Stromal cell of bone marrow (primary cell): ENCODE data around the gene SSC5D.
A peak's percentile ranks its signal among the peaks of the same experiment; 100 is the strongest.
"Not testable (repeated sequence)": the region's sequence is repeated elsewhere in the genome, so short reads cannot be mapped to it uniquely, and the experiment has no call there.

Experiments
- DNase-seq: peaks from one replicate; pipeline ENCODE4 v3.0.0-alpha.2; 2012; ENCODE audit warnings: low read depth

SSC5D gene

GRCh38 chr19:55503502-55504251 lies 15.4 kb downstream of the SSC5D start:
- DNase-seq = peak; percentile 77

GRCh38 chr19:55504252-55504603 lies 16.0 kb downstream of the SSC5D start:
- DNase-seq = no peak

- no peak for DNase-seq
These were observed 16.7 kb downstream of the SSC5D start for GRCh38 chr19:55504981-55505380.

GRCh38 chr19:55508120-55508519 lies 19.9 kb downstream of the SSC5D start:
- no peak for DNase-seq

GRCh38 chr19:55516878-55517620 lies 28.8 kb downstream of the SSC5D start:
- peak; percentile 78 for DNase-seq

- DNase-seq = peak; percentile 67
These were observed 31.4 kb downstream of the SSC5D start for GRCh38 chr19:55519451-55520311.

- no peak for DNase-seq
These were observed 32.6 kb downstream of the SSC5D start for GRCh38 chr19:55520691-55521292.

GRCh38 chr19:55525289-55526101 lies 37.3 kb downstream of the SSC5D start:
- no peak for DNase-seq

- DNase-seq = no peak
These were observed 38.3 kb downstream of the SSC5D start for GRCh38 chr19:55526216-55527196.

GRCh38 chr19:55527197-55528029 lies 39.2 kb downstream of the SSC5D start:
- no peak for DNase-seq

GRCh38 chr19:55528030-55528803 lies 40.0 kb downstream of the SSC5D start:
- DNase-seq = no peak

- DNase-seq = no peak
These were observed 41.5 kb downstream of the SSC5D start for GRCh38 chr19:55529636-55530234.

GRCh38 chr19:55530996-55531395 lies 42.8 kb downstream of the SSC5D start:
- DNase-seq = no peak

GRCh38 chr19:55534280-55534679 lies 46.0 kb downstream of the SSC5D start:
- not testable (repeated sequence) for DNase-seq

- no peak for DNase-seq
These were observed 47.1 kb downstream of the SSC5D start for GRCh38 chr19:55535173-55535964.

GRCh38 chr19:55535965-55536350 lies 47.7 kb downstream of the SSC5D start:
- no peak for DNase-seq

GRCh38 chr19:55536366-55536765 lies 48.1 kb downstream of the SSC5D start:
- DNase-seq = no peak
